NK-92 treated with Interleukin-12 subunit alpha and Interleukin-12 subunit beta, amount 100 ng/mL, for 24 hours (cell line): ENCODE data around the gene FAM24B.

ENCODE experiments used
- DNase-seq: peaks from one replicate; lab custom pipeline; 2025; lab: John Stamatoyannopoulos, UW

The FAM24B gene

DNA sequence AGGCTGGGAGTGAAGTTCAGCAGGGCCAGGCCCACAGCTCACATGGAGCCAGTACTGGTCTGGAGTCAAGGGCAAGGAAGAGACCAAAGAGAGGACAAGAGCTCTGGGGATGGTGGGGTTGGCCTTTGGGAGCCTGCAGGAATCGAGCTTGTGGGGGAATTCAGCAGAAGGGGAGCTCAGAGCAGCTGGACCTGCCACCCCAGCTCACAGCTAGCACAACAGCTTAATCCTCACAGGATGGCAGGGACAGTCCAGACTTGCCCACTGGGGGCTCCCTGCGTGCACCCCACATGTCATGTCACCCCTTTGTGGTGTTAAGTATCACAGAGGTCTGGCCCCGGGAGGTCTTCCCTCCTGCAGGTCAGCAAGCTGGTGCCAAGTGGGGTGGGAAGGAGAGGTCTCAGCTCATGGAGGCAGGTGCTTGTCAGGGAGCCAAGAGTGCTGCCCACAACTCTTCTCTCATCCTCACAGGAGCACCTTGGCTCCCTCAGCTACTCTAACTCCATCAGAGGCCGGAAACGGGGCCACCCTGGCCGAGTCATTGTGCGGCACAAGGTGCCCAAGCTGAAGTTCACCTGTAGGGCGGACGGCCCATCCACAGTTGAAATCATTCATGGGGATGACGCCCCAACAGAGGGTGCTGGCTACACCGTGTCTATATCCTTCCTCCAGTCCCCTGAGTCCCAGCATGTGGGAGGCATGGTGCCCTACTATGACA, 56.2 kb downstream of the FAM24B start:
- DNase-seq: no peak

- DNase-seq: no peak
Measured at GRCh38 chr10:122821808-122822207, 57.6 kb downstream of the FAM24B start.

DNA sequence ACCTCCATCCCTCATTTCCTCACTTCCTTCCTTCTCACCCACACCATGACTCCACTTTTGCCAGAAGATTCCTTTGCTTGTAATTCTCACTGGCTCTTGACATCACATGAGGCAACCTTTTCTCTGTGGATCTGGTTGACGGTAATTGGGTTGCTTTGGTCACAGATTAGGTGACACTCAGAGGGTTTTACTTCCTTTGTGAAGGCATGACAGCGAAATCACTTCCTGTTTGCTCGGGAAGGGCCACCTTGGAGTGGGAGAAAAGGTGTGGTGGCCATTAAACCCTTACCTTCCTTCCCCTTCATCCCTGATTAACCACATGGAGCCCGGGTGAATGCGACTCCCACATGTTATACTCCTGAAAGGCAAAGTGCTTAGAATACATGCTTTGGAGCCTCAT, 63.9 kb downstream of the FAM24B start:
- DNase-seq: no peak

GRCh38 chr10:122814493-122814892, 64.9 kb downstream of the FAM24B start:
- DNase-seq: no peak

- no peak for DNase-seq
Measured at GRCh38 chr10:122812751-122813150, 66.6 kb downstream of the FAM24B start.

GRCh38 chr10:122802282-122802681, 77.1 kb downstream of the FAM24B start:
- DNase-seq: no peak
